Neural progenitor cell (in vitro differentiated cells): Measurements from ENCODE around the gene PIGL.

Source experiments
- EZH2phosphoT487 ChIP-seq: fragments of 200-600 bp; sonication (generic); IDR thresholded peaks from 2 replicates; pipeline ENCODE4 v1.6.1; 2017; ENCODE audit warnings: antibody characterized with exemption
- TF ChIP-seq, protein P1 (sequence below): fragments of 200-600 bp; sonication (generic); IDR thresholded peaks from 2 replicates; pipeline ENCODE4 v1.5.1; 2017; ENCODE audit warnings: antibody characterized with exemption, mild to moderate bottlenecking

DNA sequence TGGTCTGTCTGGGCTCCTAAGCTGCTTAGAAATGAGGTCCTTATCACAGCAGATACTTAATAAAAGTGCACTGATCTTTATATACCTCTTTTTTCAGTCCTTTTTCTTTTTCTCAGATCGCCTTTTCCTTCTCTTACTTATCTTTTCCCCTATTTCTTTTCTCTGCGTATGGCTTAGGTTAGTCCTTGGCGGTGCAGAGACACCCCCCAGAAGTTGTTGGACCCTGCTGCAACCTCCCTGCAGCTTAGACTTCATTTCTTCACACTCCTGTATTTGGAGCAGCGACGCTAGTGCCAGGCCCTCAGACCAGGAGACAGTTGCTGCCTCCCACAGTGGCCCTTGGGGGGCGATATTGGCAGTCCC lies 68.6 kb downstream of the PIGL start:
- TF ChIP-seq, protein P1, sequence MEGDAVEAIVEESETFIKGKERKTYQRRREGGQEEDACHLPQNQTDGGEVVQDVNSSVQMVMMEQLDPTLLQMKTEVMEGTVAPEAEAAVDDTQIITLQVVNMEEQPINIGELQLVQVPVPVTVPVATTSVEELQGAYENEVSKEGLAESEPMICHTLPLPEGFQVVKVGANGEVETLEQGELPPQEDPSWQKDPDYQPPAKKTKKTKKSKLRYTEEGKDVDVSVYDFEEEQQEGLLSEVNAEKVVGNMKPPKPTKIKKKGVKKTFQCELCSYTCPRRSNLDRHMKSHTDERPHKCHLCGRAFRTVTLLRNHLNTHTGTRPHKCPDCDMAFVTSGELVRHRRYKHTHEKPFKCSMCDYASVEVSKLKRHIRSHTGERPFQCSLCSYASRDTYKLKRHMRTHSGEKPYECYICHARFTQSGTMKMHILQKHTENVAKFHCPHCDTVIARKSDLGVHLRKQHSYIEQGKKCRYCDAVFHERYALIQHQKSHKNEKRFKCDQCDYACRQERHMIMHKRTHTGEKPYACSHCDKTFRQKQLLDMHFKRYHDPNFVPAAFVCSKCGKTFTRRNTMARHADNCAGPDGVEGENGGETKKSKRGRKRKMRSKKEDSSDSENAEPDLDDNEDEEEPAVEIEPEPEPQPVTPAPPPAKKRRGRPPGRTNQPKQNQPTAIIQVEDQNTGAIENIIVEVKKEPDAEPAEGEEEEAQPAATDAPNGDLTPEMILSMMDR: peak; percentile 64
- no peak for TF ChIP-seq EZH2phosphoT487
